ENCODE results near the gene TAF11L4.

GRCh38 chr5:17482790-17483189 is 38.8 kb upstream of the TAF11L4 start:
- TF ChIP-seq CTCF (IDR thresholded peaks at IDR 0.05) (no peak), POLR2A (IDR thresholded peaks at IDR 0.05) (no peak)

Data from esophagus squamous epithelium (tissue), 4 donors.